GM23248 (cell line): ENCODE data around the gene LSP1. TPM values are rescaled to one million over a fixed set of nuclear protein-coding genes. Genes with fewer than 3 reads are reported as not detected.

Experiments
- DNase-seq: peaks from one replicate; pipeline ENCODE4 v3.0.0-alpha.2; 2015
- H2AFZ ChIP-seq: fragments of 200-600 bp; sonication (generic); 2 replicates; pipeline ENCODE4 v1.6.1; 2016; ENCODE audit warnings: antibody characterized with exemption
- H3F3A ChIP-seq: fragments of 200-600 bp; sonication (generic); 2 replicates; pipeline ENCODE4 v1.6.1; 2016; ENCODE audit warnings: mild to moderate bottlenecking, antibody characterized with exemption, mixed run types; ENCODE audit not compliant: insufficient read depth
- H3K27ac ChIP-seq: fragments of 200-600 bp; sonication (generic); 2 replicates; pipeline ENCODE4 v1.5.1; 2016; ENCODE audit warnings: mild to moderate bottlenecking
- H3K27me3 ChIP-seq: fragments of 200-600 bp; sonication (generic); replicated peaks from 2 replicates; pipeline ENCODE4 v1.6.1; 2016; ENCODE audit warnings: mild to moderate bottlenecking; ENCODE audit not compliant: insufficient read depth
- H3K36me3 ChIP-seq: fragments of 200-600 bp; sonication (generic); 2 replicates; pipeline ENCODE4 v1.6.1; 2016; ENCODE audit warnings: low read depth, mild to moderate bottlenecking
- H3K4me1 ChIP-seq: fragments of 200-600 bp; sonication (generic); 2 replicates; pipeline ENCODE4 v1.6.1; 2016; ENCODE audit warnings: mild to moderate bottlenecking; ENCODE audit not compliant: insufficient read depth
- H3K4me2 ChIP-seq: fragments of 200-600 bp; sonication (generic); one replicate; pipeline ENCODE4 v1.6.1; 2016; ENCODE audit warnings: mild to moderate bottlenecking; ENCODE audit not compliant: unreplicated experiment
- H3K4me3 ChIP-seq: fragments of 200-600 bp; sonication (generic); 2 replicates; pipeline ENCODE4 v1.5.1; 2016; ENCODE audit warnings: mild to moderate bottlenecking
- H3K79me2 ChIP-seq: fragments of 200-600 bp; sonication (generic); 2 replicates; pipeline ENCODE4 v1.6.1; 2016; ENCODE audit warnings: mild to moderate bottlenecking; ENCODE audit not compliant: insufficient read depth
- H3K9ac ChIP-seq: fragments of 200-600 bp; sonication (generic); 2 replicates; pipeline ENCODE4 v1.6.1; 2016; ENCODE audit warnings: mild to moderate bottlenecking
- H3K9me2 ChIP-seq: fragments of 200-600 bp; sonication (generic); 2 replicates; pipeline ENCODE4 v1.6.1; 2016; ENCODE audit warnings: mixed run types, mild to moderate bottlenecking, moderate library complexity; ENCODE audit not compliant: insufficient read depth
- H3K9me3 ChIP-seq: fragments of 200-600 bp; sonication (generic); one replicate; pipeline ENCODE4 v1.6.1; 2017; ENCODE audit warnings: low read depth
- H4K20me1 ChIP-seq: fragments of 200-600 bp; sonication (generic); 2 replicates; pipeline ENCODE4 v1.6.0; 2016; ENCODE audit not compliant: insufficient read depth
- EZH2 ChIP-seq: fragments of 200-600 bp; sonication (generic); IDR thresholded peaks from 2 replicates; pipeline ENCODE4 v1.6.1; 2018; ENCODE audit warnings: antibody characterized with exemption, mild to moderate bottlenecking; ENCODE audit not compliant: insufficient read depth, poor library complexity, severe bottlenecking
- EZH2phosphoT487 ChIP-seq: fragments of 200-600 bp; sonication (generic); IDR thresholded peaks from 2 replicates; pipeline ENCODE4 v1.6.1; 2018; ENCODE audit warnings: antibody characterized with exemption, moderate library complexity, mild to moderate bottlenecking, low read depth; ENCODE audit not compliant: insufficient read depth
- WGBS, 2 experiments: methylation state at CpG; one replicate each; pipeline ENCODE4 v1.1.6; 2015 to 2017; ENCODE audit warnings: low lambda C conversion rate in 2 of 2, low coverage in 1 of 2; ENCODE audit errors: missing lambda C conversion rate in 2 of 2; 5-methylcytosine and 5-hydroxymethylcytosine counted together
- in situ Hi-C: fragments of 300-500 bp; cut with MboI; formaldehyde crosslinking; loops from 2 replicates; pipeline ENCODE4 v1.15.0; 2020
- polyA plus RNA-seq: library from polyadenylated mRNA; unstranded; fragments of >200 nt; fragmentation: Nextera tagmentation; extraction: Ambion mirVana; gene quantifications from 2 replicates; pipeline ENCODE4 v1.2.1, GENCODE V29; 2016
- total RNA-seq: library from RNA; depleted of rRNA; stranded (reverse); fragments of >200 nt; shearing (Covaris generic); gene quantifications from 2 replicates; pipeline ENCODE4 v1.2.3, GENCODE V29; 2014

LSP1 gene
- total and polyA plus RNA-seq, 2 experiments from 2014 or later = 0.36 TPM; not detected in 1

- Histone ChIP-seq H3K9me3 (no peaks in the 10 kb centered on the region), H3K4me1 (no peaks in the 10 kb centered on the region), H3K4me3 (no peak overlapping the region), H3K79me2 (no peaks in the 10 kb centered on the region), H3K27me3 (0 out of 2 replicates have a peak, but pooled peaks cover 3% of the 10 kb centered on the region), H4K20me1 (no peaks in the 10 kb centered on the region), H3K9me2 (no peaks in the 10 kb centered on the region), H3K36me3 (no peaks in the 10 kb centered on the region), H3K9ac (no peak overlapping the region), H3K4me2 (no peak overlapping the region), H3F3A (no peaks in the 10 kb centered on the region), H3K27ac (no peak overlapping the region), H2AFZ (no peak overlapping the region)
- in situ Hi-C loops = no loop called here
- WGBS, 2 experiments = 68 to 70% methylated on average over 8 to 25 of the region's 25 CpGs
- TF ChIP-seq EZH2phosphoT487 (no peak), EZH2 (no peak)
- DNase-seq = no peak
Measured at GRCh38 chr11:1920128-1920908, 67.4 kb downstream of the LSP1 start.

GRCh38 chr11:1920909-1921573, 68.2 kb downstream of the LSP1 start:
- no peak for DNase-seq
- Histone ChIP-seq H3K4me3 (no peak overlapping the region), H3F3A (no peaks in the 10 kb centered on the region)

GRCh38 chr11:1921574-1922141, 68.8 kb downstream of the LSP1 start:
- WGBS, 2 experiments = 10 to 16% methylated on average over 17 to 18 of the region's 18 CpGs

More at GRCh38 chr11:1920909-1921573, 68.2 kb downstream of the LSP1 start:
- Histone ChIP-seq H3K9ac (no peak overlapping the region), H3K27ac (no peak overlapping the region), H3K4me2 (no peak overlapping the region), H3K9me2 (no peaks in the 10 kb centered on the region), H3K4me1 (no peaks in the 10 kb centered on the region), H3K79me2 (no peaks in the 10 kb centered on the region), H3K36me3 (no peaks in the 10 kb centered on the region), H4K20me1 (no peaks in the 10 kb centered on the region), H3K27me3 (0 out of 2 replicates have a peak, but pooled peaks cover 3% of the 10 kb centered on the region), H3K9me3 (no peaks in the 10 kb centered on the region), H2AFZ (no peak overlapping the region)
- TF ChIP-seq EZH2 (no peak), EZH2phosphoT487 (no peak)
- in situ Hi-C loops = no loop called here
- 48 to 62% methylated on average over 15 to 21 of the region's 21 CpGs for WGBS, 2 experiments

DNA sequence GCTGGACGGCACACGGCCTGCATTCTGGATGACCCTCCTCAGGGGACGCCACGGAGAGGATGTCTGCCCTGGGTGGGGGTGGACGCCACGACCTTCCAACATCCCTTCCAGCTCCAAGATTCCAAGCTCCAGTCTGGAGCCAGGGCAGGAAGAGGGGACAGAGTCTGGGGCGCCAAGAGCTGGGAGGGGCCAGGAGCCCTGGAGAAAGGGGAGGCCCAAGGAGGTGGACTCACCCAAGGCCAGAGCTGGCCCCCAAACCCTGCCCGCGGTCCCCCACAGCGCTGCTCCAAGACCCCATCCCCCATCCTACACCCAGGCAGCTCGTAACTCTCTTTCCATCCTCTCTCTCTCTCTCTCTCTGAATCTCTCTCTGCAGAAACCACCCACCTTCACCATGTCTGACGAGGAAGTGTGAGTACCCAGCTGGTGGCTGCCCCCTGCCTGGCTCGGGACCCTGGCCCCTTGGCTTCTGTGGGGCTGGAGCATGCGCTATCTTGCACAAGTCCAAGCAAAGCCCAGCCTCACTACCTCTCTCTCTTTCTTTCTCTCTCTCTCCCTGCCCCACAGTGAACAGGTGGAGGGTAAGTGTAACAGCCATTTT, 69.7 kb downstream of the LSP1 start:
- Histone ChIP-seq H3F3A (no peaks in the 10 kb centered on the region), H4K20me1 (no peaks in the 10 kb centered on the region), H3K27ac (no peak overlapping the region), H3K79me2 (no peaks in the 10 kb centered on the region), H3K4me1 (no peaks in the 10 kb centered on the region), H2AFZ (no peak overlapping the region), H3K9ac (no peak overlapping the region), H3K27me3 (no peaks in the 10 kb centered on the region), H3K9me2 (no peaks in the 10 kb centered on the region), H3K36me3 (no peaks in the 10 kb centered on the region), H3K4me3 (no peak overlapping the region), H3K9me3 (no peaks in the 10 kb centered on the region), H3K4me2 (no peak overlapping the region)
- in situ Hi-C loops = no loop called here
- TF ChIP-seq EZH2phosphoT487 = no peak
- TF ChIP-seq EZH2 = no peak
- WGBS, 2 experiments = 50 to 53% methylated on average over 10 to 14 of the region's 14 CpGs
- no peak for DNase-seq

More at GRCh38 chr11:1921574-1922141, 68.8 kb downstream of the LSP1 start:
- Histone ChIP-seq H4K20me1 (no peaks in the 10 kb centered on the region), H3F3A (no peaks in the 10 kb centered on the region), H3K4me2 (no peak overlapping the region), H3K4me3 (no peak overlapping the region), H3K9me2 (no peaks in the 10 kb centered on the region), H3K79me2 (no peaks in the 10 kb centered on the region), H2AFZ (no peak overlapping the region), H3K4me1 (no peaks in the 10 kb centered on the region), H3K9me3 (no peaks in the 10 kb centered on the region), H3K27ac (no peak overlapping the region), H3K27me3 (0 out of 2 replicates have a peak, but pooled peaks cover 3% of the 10 kb centered on the region), H3K9ac (no peak overlapping the region), H3K36me3 (no peaks in the 10 kb centered on the region)
- peak; percentile 57 for DNase-seq
- TF ChIP-seq EZH2 = no peak
- TF ChIP-seq EZH2phosphoT487 = no peak
- in situ Hi-C loops = no loop called here
